ENCODE data around the gene ITGA11.

DNA sequence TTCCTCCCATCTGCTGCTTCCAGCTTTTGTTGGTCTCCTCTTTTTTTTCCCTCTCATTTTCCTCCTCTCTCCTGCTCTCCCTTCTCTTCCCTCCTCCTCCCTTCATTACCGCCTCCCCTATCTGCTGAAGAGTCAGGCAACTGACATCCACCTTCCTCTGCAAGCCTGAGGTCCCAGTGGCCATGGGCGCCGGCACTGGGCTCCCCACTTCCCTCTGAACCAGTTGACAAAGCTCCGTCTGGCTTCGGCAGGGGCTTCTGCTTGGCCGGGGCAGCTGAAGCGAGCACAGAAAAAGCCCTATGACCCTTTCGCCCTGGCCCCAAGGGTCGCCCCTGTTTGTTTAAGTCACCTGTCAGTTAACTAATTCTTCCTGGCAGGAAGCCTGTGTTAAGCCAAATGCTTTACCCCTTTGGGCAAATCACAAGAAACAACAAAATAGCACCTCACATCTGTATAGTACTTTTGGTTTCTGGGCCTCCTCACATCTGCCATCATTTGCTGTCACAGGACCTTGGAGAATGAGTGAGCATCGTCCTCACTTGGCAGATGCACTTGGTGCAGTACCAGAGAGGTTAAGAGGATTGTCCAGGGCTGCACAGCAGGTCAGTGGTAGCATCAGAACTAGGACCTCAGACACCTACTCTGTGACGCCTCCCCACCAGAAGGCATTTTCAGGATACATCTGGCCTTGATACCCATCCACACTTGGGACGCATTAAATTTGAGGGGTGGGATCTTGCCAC lies 27.7 kb downstream of the ITGA11 start:
- TF ChIP-seq, protein P1, sequence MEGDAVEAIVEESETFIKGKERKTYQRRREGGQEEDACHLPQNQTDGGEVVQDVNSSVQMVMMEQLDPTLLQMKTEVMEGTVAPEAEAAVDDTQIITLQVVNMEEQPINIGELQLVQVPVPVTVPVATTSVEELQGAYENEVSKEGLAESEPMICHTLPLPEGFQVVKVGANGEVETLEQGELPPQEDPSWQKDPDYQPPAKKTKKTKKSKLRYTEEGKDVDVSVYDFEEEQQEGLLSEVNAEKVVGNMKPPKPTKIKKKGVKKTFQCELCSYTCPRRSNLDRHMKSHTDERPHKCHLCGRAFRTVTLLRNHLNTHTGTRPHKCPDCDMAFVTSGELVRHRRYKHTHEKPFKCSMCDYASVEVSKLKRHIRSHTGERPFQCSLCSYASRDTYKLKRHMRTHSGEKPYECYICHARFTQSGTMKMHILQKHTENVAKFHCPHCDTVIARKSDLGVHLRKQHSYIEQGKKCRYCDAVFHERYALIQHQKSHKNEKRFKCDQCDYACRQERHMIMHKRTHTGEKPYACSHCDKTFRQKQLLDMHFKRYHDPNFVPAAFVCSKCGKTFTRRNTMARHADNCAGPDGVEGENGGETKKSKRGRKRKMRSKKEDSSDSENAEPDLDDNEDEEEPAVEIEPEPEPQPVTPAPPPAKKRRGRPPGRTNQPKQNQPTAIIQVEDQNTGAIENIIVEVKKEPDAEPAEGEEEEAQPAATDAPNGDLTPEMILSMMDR (IDR thresholded peaks at IDR 0.05; ENCODE audit: low read length) = no peak
- TF ChIP-seq EZH2 (IDR thresholded peaks at IDR 0.05; ENCODE audit: borderline replicate concordance, low read length) = no peak

Data from OCI-LY1 (cell line).